DMS 273 (cell line): Measurements from ENCODE around the gene SH3D21.

Source experiments
- DNase-seq: peaks from one replicate; lab custom pipeline; 2025; ENCODE audit not compliant: unreplicated experiment; lab: John Stamatoyannopoulos, UW

SH3D21 gene

GRCh38 chr1:36328713-36329112, 22.5 kb downstream of the SH3D21 start:
- DNase-seq = peak; percentile 32

GRCh38 chr1:36329817-36330216, 23.6 kb downstream of the SH3D21 start:
- DNase-seq = no peak

- no peak for DNase-seq
These were observed 24.8 kb downstream of the SH3D21 start for GRCh38 chr1:36330940-36331339.

GRCh38 chr1:36337830-36338229, 31.7 kb downstream of the SH3D21 start:
- no peak for DNase-seq

GRCh38 chr1:36339215-36339614, 33.0 kb downstream of the SH3D21 start:
- DNase-seq = peak; percentile 41

- no peak for DNase-seq
These were observed 33.4 kb downstream of the SH3D21 start for GRCh38 chr1:36339615-36340014.

GRCh38 chr1:36341626-36342320, 35.6 kb downstream of the SH3D21 start:
- no peak for DNase-seq

- DNase-seq = peak; percentile 75
These were observed 36.4 kb downstream of the SH3D21 start for GRCh38 chr1:36342426-36343185.

GRCh38 chr1:36343651-36344394, 37.7 kb downstream of the SH3D21 start:
- DNase-seq = no peak

- DNase-seq = no peak
These were observed 38.2 kb downstream of the SH3D21 start for GRCh38 chr1:36344395-36344680.

- no peak for DNase-seq
These were observed 39.2 kb downstream of the SH3D21 start for GRCh38 chr1:36345353-36345752.

GRCh38 chr1:36346741-36347370, 40.7 kb downstream of the SH3D21 start:
- DNase-seq = no peak

- DNase-seq = no peak
These were observed 43.1 kb downstream of the SH3D21 start for GRCh38 chr1:36349241-36349671.

GRCh38 chr1:36349839-36350238, 43.7 kb downstream of the SH3D21 start:
- no peak for DNase-seq

- DNase-seq = no peak
These were observed 44.6 kb downstream of the SH3D21 start for GRCh38 chr1:36350659-36351226.

- DNase-seq = peak; percentile 71
These were observed 45.2 kb downstream of the SH3D21 start for GRCh38 chr1:36351227-36351977.

- no peak for DNase-seq
These were observed 46.1 kb downstream of the SH3D21 start for GRCh38 chr1:36352125-36352909.

- DNase-seq = no peak
These were observed 47.0 kb downstream of the SH3D21 start for GRCh38 chr1:36352910-36353878.

GRCh38 chr1:36354486-36354885, 48.3 kb downstream of the SH3D21 start:
- DNase-seq = no peak
